ENCODE measurements around the gene LY86. TPM values are rescaled to one million over a fixed set of nuclear protein-coding genes. Genes with fewer than 3 reads are reported as not detected.
"Not testable (repeated sequence)": the region's sequence is repeated elsewhere in the genome, so short reads cannot be mapped to it uniquely, and the experiment has no call there.

Gene LY86
- total RNA-seq, 1 donor from 2014 or later: not detected

GRCh38 chr6:6604566-6604965 lies 16.0 kb downstream of the LY86 start:
- peaks cover 6% of the 10 kb centered on the region for H3K4me1 Mint-ChIP-seq
- no peak for DNase-seq (ENCODE audit: low read depth, low spot score)
- H3K27ac Mint-ChIP-seq (ENCODE audit: unreplicated experiment): no peak overlapping the region
- H3K9me3 Mint-ChIP-seq: peaks cover 13% of the 10 kb centered on the region
- TF ChIP-seq, protein P1, sequence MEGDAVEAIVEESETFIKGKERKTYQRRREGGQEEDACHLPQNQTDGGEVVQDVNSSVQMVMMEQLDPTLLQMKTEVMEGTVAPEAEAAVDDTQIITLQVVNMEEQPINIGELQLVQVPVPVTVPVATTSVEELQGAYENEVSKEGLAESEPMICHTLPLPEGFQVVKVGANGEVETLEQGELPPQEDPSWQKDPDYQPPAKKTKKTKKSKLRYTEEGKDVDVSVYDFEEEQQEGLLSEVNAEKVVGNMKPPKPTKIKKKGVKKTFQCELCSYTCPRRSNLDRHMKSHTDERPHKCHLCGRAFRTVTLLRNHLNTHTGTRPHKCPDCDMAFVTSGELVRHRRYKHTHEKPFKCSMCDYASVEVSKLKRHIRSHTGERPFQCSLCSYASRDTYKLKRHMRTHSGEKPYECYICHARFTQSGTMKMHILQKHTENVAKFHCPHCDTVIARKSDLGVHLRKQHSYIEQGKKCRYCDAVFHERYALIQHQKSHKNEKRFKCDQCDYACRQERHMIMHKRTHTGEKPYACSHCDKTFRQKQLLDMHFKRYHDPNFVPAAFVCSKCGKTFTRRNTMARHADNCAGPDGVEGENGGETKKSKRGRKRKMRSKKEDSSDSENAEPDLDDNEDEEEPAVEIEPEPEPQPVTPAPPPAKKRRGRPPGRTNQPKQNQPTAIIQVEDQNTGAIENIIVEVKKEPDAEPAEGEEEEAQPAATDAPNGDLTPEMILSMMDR (conservative IDR thresholded peaks at IDR 0.05): no peak
- peaks cover 3% of the 10 kb centered on the region for H3K36me3 Mint-ChIP-seq (ENCODE audit: low read depth)
- no peak overlapping the region for H3K4me3 Mint-ChIP-seq
- H3K27me3 Mint-ChIP-seq (ENCODE audit: low read depth): peaks cover 2% of the 10 kb centered on the region

GRCh38 chr6:6605873-6606272 lies 17.4 kb downstream of the LY86 start:
- no peak for DNase-seq (ENCODE audit: low read depth, low spot score)
- peaks cover 6% of the 10 kb centered on the region for H3K4me1 Mint-ChIP-seq
- no peak overlapping the region for H3K4me3 Mint-ChIP-seq
- peaks cover 2% of the 10 kb centered on the region for H3K27me3 Mint-ChIP-seq (ENCODE audit: low read depth)
- H3K36me3 Mint-ChIP-seq (ENCODE audit: low read depth): peaks cover 3% of the 10 kb centered on the region
- H3K27ac Mint-ChIP-seq (ENCODE audit: unreplicated experiment): no peak overlapping the region
- TF ChIP-seq, protein P1 (conservative IDR thresholded peaks at IDR 0.05): no peak
- peaks cover 13% of the 10 kb centered on the region for H3K9me3 Mint-ChIP-seq

- not testable (repeated sequence) for DNase-seq (ENCODE audit: low read depth, low spot score); H3K4me1 Mint-ChIP-seq; H3K27ac Mint-ChIP-seq (ENCODE audit: unreplicated experiment); H3K4me3 Mint-ChIP-seq; H3K27me3 Mint-ChIP-seq (ENCODE audit: low read depth); H3K36me3 Mint-ChIP-seq (ENCODE audit: low read depth)
- peaks cover 13% of the 10 kb centered on the region for H3K9me3 Mint-ChIP-seq
These were observed 18.0 kb downstream of the LY86 start for GRCh38 chr6:6606391-6607030.

GRCh38 chr6:6609450-6609849 lies 20.9 kb downstream of the LY86 start:
- no peak for DNase-seq (ENCODE audit: low read depth, low spot score)
- H3K27ac Mint-ChIP-seq (ENCODE audit: unreplicated experiment): no peak overlapping the region
- peaks cover 2% of the 10 kb centered on the region for H3K4me1 Mint-ChIP-seq
- peaks cover 4% of the 10 kb centered on the region for H3K27me3 Mint-ChIP-seq (ENCODE audit: low read depth)
- H3K4me3 Mint-ChIP-seq: no peak overlapping the region
- H3K36me3 Mint-ChIP-seq (ENCODE audit: low read depth): peaks cover 1% of the 10 kb centered on the region
- TF ChIP-seq, protein P1 (conservative IDR thresholded peaks at IDR 0.05): no peak
- peaks cover 9% of the 10 kb centered on the region for H3K9me3 Mint-ChIP-seq

DNA sequence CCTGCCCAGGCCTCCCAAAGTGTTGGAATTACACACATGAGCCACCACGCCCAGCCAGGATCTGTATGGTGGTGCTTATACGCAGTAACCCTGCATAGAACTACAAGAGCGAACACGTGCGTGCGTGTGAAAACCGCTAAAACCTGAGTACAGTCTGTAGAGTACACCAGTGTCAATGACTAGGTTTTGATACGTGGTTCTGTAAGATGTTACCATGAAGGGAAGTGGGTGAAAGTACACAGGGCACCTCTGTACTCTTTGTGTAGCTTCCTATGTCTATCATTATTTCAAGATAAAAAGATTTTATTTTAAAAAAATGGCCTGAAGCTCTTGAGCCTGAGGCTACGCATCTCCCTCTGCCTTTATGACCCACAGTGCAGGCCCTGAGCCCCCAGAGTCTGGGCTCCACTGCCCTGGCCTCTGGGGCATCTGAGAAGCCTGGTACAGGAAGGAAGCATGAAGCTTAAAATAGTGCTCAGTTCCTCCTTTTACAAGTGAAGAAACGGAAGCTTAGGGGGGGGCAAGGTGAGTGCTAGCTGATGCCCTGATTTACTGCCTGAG lies 21.6 kb downstream of the LY86 start:
- TF ChIP-seq, protein P1 (conservative IDR thresholded peaks at IDR 0.05): no peak

GRCh38 chr6:6611486-6611885 lies 23.0 kb downstream of the LY86 start:
- Mint-ChIP-seq H3K36me3 (ENCODE audit: low read depth) (no peaks in the 10 kb centered on the region), H3K4me1 (peaks cover 4% of the 10 kb centered on the region), H3K27me3 (ENCODE audit: low read depth) (peaks cover 2% of the 10 kb centered on the region), H3K27ac (ENCODE audit: unreplicated experiment) (no peak overlapping the region), H3K9me3 (peaks cover 3% of the 10 kb centered on the region), H3K4me3 (no peak overlapping the region)
- TF ChIP-seq, protein P1 (conservative IDR thresholded peaks at IDR 0.05): no peak
- DNase-seq (ENCODE audit: low read depth, low spot score): no peak

More for the DNA sequence above, 21.6 kb downstream of the LY86 start:
- no peak overlapping the region for H3K27ac Mint-ChIP-seq (ENCODE audit: unreplicated experiment)
- H3K27me3 Mint-ChIP-seq (ENCODE audit: low read depth): peaks cover 3% of the 10 kb centered on the region
- peaks cover 4% of the 10 kb centered on the region for H3K4me1 Mint-ChIP-seq
- peaks cover 6% of the 10 kb centered on the region for H3K9me3 Mint-ChIP-seq
- H3K36me3 Mint-ChIP-seq (ENCODE audit: low read depth): no peaks in the 10 kb centered on the region
- H3K4me3 Mint-ChIP-seq: no peak overlapping the region
- DNase-seq (ENCODE audit: low read depth, low spot score): no peak
